CD14-positive monocyte (primary cell): ENCODE data around the gene SERINC2. TPM values are rescaled to one million over a fixed set of nuclear protein-coding genes. Genes with fewer than 3 reads are reported as not detected.
A peak's percentile ranks its signal among the peaks of the same experiment; 100 is the strongest.

ENCODE experiments used
- DNase-seq, 3 donors: peaks; one replicate each; pipeline ENCODE4 v3.0.0-alpha.2; 2011 to 2022
- H2AFZ ChIP-seq: 2 replicates; pipeline ENCODE4 v1.6.0; 2012; ENCODE audit warnings: mild to moderate bottlenecking, low read depth, low read length, inconsistent platforms; ENCODE audit not compliant: insufficient read depth, poor library complexity, severe bottlenecking
- H3K27ac ChIP-seq, 2 donors: 1 replicate in 1 of 2; 2 replicates in 1 of 2; pipeline ENCODE4 v1.5.1; 2012 to 2013; ENCODE audit warnings: low read length in 2 of 2, control low read depth in 1 of 2, inconsistent platforms in 1 of 2, low read depth in 1 of 2, mild to moderate bottlenecking in 1 of 2
- H3K27me3 ChIP-seq, 2 donors: one replicate each; pipeline versions ENCODE4 v1.6.0 to v1.6.1; 2011 to 2013; ENCODE audit warnings: low read length in 2 of 2; ENCODE audit not compliant: control insufficient read depth in 2 of 2, insufficient read depth in 2 of 2
- H3K36me3 ChIP-seq, 2 donors: replicated peaks in 1 of 2; 1 replicate in 1 of 2; 2 replicates in 1 of 2; pipeline versions ENCODE4 v1.5.1 to v1.6.1; 2012 to 2013; ENCODE audit warnings: low read length in 2 of 2, control low read depth in 1 of 2, inconsistent platforms in 1 of 2, mild to moderate bottlenecking in 1 of 2; ENCODE audit not compliant: insufficient read depth in 2 of 2, control insufficient read depth in 1 of 2
- H3K4me1 ChIP-seq, 2 donors: 1 replicate in 1 of 2; 2 replicates in 1 of 2; pipeline versions ENCODE4 v1.5.1 to v1.6.1; 2012 to 2013; ENCODE audit warnings: low read length in 2 of 2, control low read depth in 1 of 2, inconsistent platforms in 1 of 2, mild to moderate bottlenecking in 1 of 2, moderate library complexity in 1 of 2; ENCODE audit not compliant: insufficient read depth in 2 of 2, control insufficient read depth in 1 of 2
- H3K4me2 ChIP-seq: replicated peaks from 2 replicates; pipeline ENCODE3; 2012; ENCODE audit warnings: low read length, moderate library complexity, mild to moderate bottlenecking; ENCODE audit not compliant: poor library complexity, severe bottlenecking; ENCODE audit errors: extremely low read depth
- H3K4me3 ChIP-seq, 3 experiments: fragments of 200-600 bp in 1 of 3; sonication (generic) in 1 of 3; replicated peaks in 1 of 3; 1 replicate in 2 of 3; 2 replicates in 1 of 3; pipeline ENCODE4 v1.5.1; 2011 to 2013; ENCODE audit warnings: low read length in 3 of 3, mild to moderate bottlenecking in 3 of 3, control low read depth in 2 of 3, low read depth in 2 of 3, inconsistent platforms in 1 of 3, moderate library complexity in 1 of 3
- H3K79me2 ChIP-seq: 2 replicates; pipeline ENCODE4 v1.6.0; 2012; ENCODE audit warnings: mild to moderate bottlenecking, control low read depth, inconsistent platforms, low read length, moderate library complexity; ENCODE audit not compliant: insufficient read depth
- H3K9ac ChIP-seq: 2 replicates; pipeline ENCODE4 v1.6.0; 2017; ENCODE audit warnings: low read length, mild to moderate bottlenecking; ENCODE audit not compliant: insufficient read depth, poor library complexity, severe bottlenecking
- H3K9me3 ChIP-seq, 2 donors: replicated peaks in 1 of 2; 1 replicate in 1 of 2; 2 replicates in 1 of 2; pipeline versions ENCODE4 v1.5.1 to v1.6.1; 2012 to 2013; ENCODE audit warnings: low read length in 2 of 2, control low read depth in 1 of 2; ENCODE audit not compliant: control insufficient read depth in 1 of 2, insufficient read depth in 1 of 2
- H4K20me1 ChIP-seq: 2 replicates; pipeline ENCODE4 v1.6.0; 2012; ENCODE audit warnings: mild to moderate bottlenecking, low read length, control low read depth, moderate library complexity; ENCODE audit not compliant: insufficient read depth
- H3K27ac Mint-ChIP-seq, 7 donors: one replicate each; pipeline ENCODE4 v1.8.0; 2020; ENCODE audit warnings: mild to moderate bottlenecking in 7 of 7, mixed read lengths in 7 of 7, moderate library complexity in 6 of 7, inconsistent platforms in 2 of 7
- H3K27me3 Mint-ChIP-seq, 3 donors: one replicate each; pipeline ENCODE4 v1.8.0; 2021 to 2022; ENCODE audit warnings: low read depth in 3 of 3, mild to moderate bottlenecking in 3 of 3, mixed read lengths in 3 of 3, moderate library complexity in 3 of 3, inconsistent platforms in 1 of 3
- H3K36me3 Mint-ChIP-seq, 2 donors: one replicate each; pipeline ENCODE4 v1.8.0; 2020; ENCODE audit warnings: mixed read lengths in 2 of 2, inconsistent platforms in 1 of 2, mild to moderate bottlenecking in 1 of 2
- H3K4me1 Mint-ChIP-seq: one replicate; pipeline ENCODE4 v1.8.0; 2020; ENCODE audit warnings: mild to moderate bottlenecking, mixed read lengths
- H3K4me3 Mint-ChIP-seq, 2 donors: one replicate each; pipeline ENCODE4 v1.8.0; 2020; ENCODE audit warnings: mild to moderate bottlenecking in 2 of 2, mixed read lengths in 2 of 2, moderate library complexity in 1 of 2
- H3K9me3 Mint-ChIP-seq, 7 donors: one replicate each; pipeline ENCODE4 v1.8.0; 2020 to 2022; ENCODE audit warnings: mixed read lengths in 7 of 7, mild to moderate bottlenecking in 6 of 7, moderate library complexity in 6 of 7, inconsistent platforms in 2 of 7
- CTCF ChIP-seq: fragments of 200-600 bp; IDR thresholded peaks from one replicate; pipeline ENCODE4 v1.8.0; 2022; ENCODE audit warnings: antibody characterized with exemption, mild to moderate bottlenecking
- WGBS: methylation state at CpG from one replicate; pipeline ENCODE4 v1.1.5; 2013; ENCODE audit warnings: missing lambda C conversion rate; ENCODE audit not compliant: insufficient coverage; 5-methylcytosine and 5-hydroxymethylcytosine counted together
- intact Hi-C, 2 donors: fragments of 100-400 bp; cut with micrococcal nuclease; formaldehyde crosslinking; loops; one replicate each; pipeline versions ENCODE4 v1.15.0 to v1.15.1; 2023
- polyA plus RNA-seq, 3 donors: library from polyadenylated mRNA; depleted of rRNA in 1 of 3; unstranded in 2 of 3; stranded (reverse) in 1 of 3; fragments of 300-500 nt in 2 of 3; fragments of >200 nt in 1 of 3; fragmentation: Illumina TruSeq in 2 of 3; gene quantifications; 1 replicate in 2 of 3; 2 replicates in 1 of 3; pipeline ENCODE4 v1.2.3, GENCODE V29; 2012 to 2021

Gene SERINC2
- polyA plus RNA-seq, 3 donors = 4.1 to 12.6 (median 7.8) TPM

DNA sequence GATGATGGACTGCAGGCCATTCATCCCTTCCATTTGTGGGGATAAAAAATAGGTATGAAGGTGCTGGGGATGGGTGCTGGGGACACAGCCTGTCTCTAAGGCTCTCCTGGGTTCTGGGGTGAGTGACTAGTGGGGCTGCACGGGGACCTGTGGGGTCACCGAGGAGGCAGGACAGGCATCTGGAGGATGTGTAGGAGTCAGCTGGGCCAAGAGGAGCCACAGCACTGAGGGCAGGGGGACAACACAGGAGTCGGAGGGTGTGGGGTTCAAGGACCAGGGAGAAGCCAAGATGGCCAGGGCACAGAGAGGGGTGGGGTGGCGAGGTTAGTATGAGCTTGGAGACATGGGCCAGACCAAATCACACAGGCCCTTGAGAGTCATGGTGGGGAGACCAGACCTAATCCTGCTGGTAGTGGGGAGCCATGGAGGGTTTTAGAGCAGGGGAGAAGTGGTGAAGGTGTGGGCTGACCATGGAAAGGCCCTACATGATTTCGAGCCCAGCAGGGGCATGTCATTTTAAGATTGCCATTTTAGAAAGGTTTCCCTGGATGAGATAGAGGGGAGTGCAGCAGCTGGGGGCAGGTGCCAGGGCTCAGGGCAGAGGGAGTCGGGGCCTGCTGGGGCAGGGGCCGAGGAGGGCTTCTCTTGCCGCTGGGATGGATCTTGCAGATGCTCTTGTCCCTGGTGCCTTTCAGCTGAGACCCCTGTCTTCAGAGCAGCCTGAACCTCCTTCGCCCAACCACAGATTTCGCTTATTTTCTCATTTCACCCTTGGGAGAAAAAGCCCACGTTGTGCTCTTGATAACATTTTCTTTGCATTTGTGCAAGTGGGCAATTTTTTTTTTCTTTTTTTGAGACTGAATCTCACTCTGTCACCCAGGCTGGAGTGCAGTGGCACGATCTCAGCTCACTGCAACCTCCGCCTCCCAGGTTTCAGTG is 22.7 kb downstream of the SERINC2 start:
- H3K36me3 ChIP-seq = no peaks in the 10 kb centered on the region
- H3K9me3 Mint-ChIP-seq = no peaks in the 10 kb centered on the region
- intact Hi-C loops = no loop called here
- H3K4me1 Mint-ChIP-seq = no peaks in the 10 kb centered on the region
- H3K4me1 ChIP-seq = no peaks in the 10 kb centered on the region
- DNase-seq = no peak
- no peak for TF ChIP-seq CTCF
- H3K27ac ChIP-seq = no peak overlapping the region
- H3K4me3 ChIP-seq = no peak overlapping the region
- H3K9ac ChIP-seq = no peak overlapping the region
- no peaks in the 10 kb centered on the region for H3K27me3 ChIP-seq
- H3K4me3 Mint-ChIP-seq = no peak overlapping the region
- no peak overlapping the region for H3K27ac Mint-ChIP-seq
- H3K4me2 ChIP-seq = no peak overlapping the region
- H3K36me3 Mint-ChIP-seq = no peaks in the 10 kb centered on the region
- H3K9me3 ChIP-seq = no peaks in the 10 kb centered on the region
- no peaks in the 10 kb centered on the region for H4K20me1 ChIP-seq
- H3K27me3 Mint-ChIP-seq = peaks cover 0 to 2% (median 2%) of the 10 kb centered on the region in 3 donors
- no peaks in the 10 kb centered on the region for H3K79me2 ChIP-seq
- WGBS = 96% methylated on average over 10 of the region's 13 CpGs
- no peak overlapping the region for H2AFZ ChIP-seq

- H3K4me3 Mint-ChIP-seq = no peak overlapping the region
- WGBS = 93% methylated on average over 7 of the region's 9 CpGs
These were observed 23.8 kb downstream of the SERINC2 start for GRCh38 chr1:31436596-31437432.

More at GRCh38 chr1:31436596-31437432, 23.8 kb downstream of the SERINC2 start:
- Histone ChIP-seq H3K36me3 (no peaks in the 10 kb centered on the region), H4K20me1 (no peaks in the 10 kb centered on the region), H3K4me2 (no peak overlapping the region), H3K79me2 (no peaks in the 10 kb centered on the region), H3K27ac (no peak overlapping the region), H3K9ac (no peak overlapping the region), H2AFZ (no peak overlapping the region), H3K9me3 (no peaks in the 10 kb centered on the region), H3K4me3 (no peak overlapping the region), H3K4me1 (no peaks in the 10 kb centered on the region), H3K27me3 (no peaks in the 10 kb centered on the region)
- intact Hi-C loops = no loop called here
- Mint-ChIP-seq H3K27ac (peak overlapping the region in 1 of 7 donors; percentile 16), H3K9me3 (no peaks in the 10 kb centered on the region), H3K36me3 (no peaks in the 10 kb centered on the region), H3K4me1 (no peaks in the 10 kb centered on the region), H3K27me3 (peaks cover 0 to 2% (median 2%) of the 10 kb centered on the region in 3 donors)
- no peak for DNase-seq
- TF ChIP-seq CTCF = no peak
